IMR-90 (cell line): ENCODE measurements around the gene MLLT3. TPM values are rescaled to one million over a fixed set of nuclear protein-coding genes. Genes with fewer than 3 reads are reported as not detected.

ENCODE experiments used
- ATAC-seq: fragments of 200-7000 bp; cut with Tn5 transposase; 2 replicates; pipeline ENCODE4 v1.9.1; 2020; ENCODE audit warnings: low read depth, mild to moderate bottlenecking, moderate library complexity
- BruUV-seq: library from RNA; stranded (reverse); fragments of 400-500 nt; replicated peaks from 2 replicates; lab custom pipeline; 2021; lab: Mats Ljungman, UMichigan
- CTCF ChIA-PET: fragments of 300-600 bp; formaldehyde crosslinking; extraction: SDS; loops from one replicate; lab custom pipeline; 2021; ENCODE audit warnings: antibody characterized with exemption; lab: Yijun Ruan, JAX
- POLR2A ChIA-PET: fragments of 300-600 bp; sonication (Branson Sonifier 250); formaldehyde crosslinking; loops from one replicate; lab custom pipeline; 2022; ENCODE audit warnings: antibody characterized with exemption; ENCODE audit not compliant: unreplicated experiment; lab: Charles Lee
- DNase-seq: peaks from one replicate; pipeline ENCODE4 v3.0.0; 2013
- H2AFZ ChIP-seq: replicated peaks from 2 replicates; pipeline ENCODE3; 2013; ENCODE audit warnings: low read length, mild to moderate bottlenecking; ENCODE audit not compliant: poor library complexity
- H2AK5ac ChIP-seq: 2 replicates; pipeline ENCODE4 v1.6.1; 2013; ENCODE audit warnings: low read depth, low read length, inconsistent platforms
- H2AK9ac ChIP-seq: replicated peaks from 2 replicates; pipeline ENCODE3; 2013; ENCODE audit warnings: mild to moderate bottlenecking, low read depth, low read length, moderate library complexity; ENCODE audit not compliant: poor library complexity
- H2BK120ac ChIP-seq: 2 replicates; pipeline ENCODE4 v1.6.1; 2013; ENCODE audit warnings: low read depth, low read length, inconsistent platforms
- H2BK15ac ChIP-seq: 3 replicates; pipeline ENCODE4 v1.6.1; 2013; ENCODE audit warnings: low read depth, low read length, inconsistent platforms
- H2BK20ac ChIP-seq: 2 replicates; pipeline ENCODE4 v1.6.1; 2013; ENCODE audit warnings: low read depth, mild to moderate bottlenecking, inconsistent platforms, low read length, moderate library complexity
- H2BK5ac ChIP-seq: 2 replicates; pipeline ENCODE4 v1.6.1; 2013; ENCODE audit warnings: mild to moderate bottlenecking, low read depth, low read length, inconsistent platforms; ENCODE audit not compliant: poor library complexity, severe bottlenecking
- H3K14ac ChIP-seq: replicated peaks from 2 replicates; pipeline ENCODE4 v1.6.1; 2013; ENCODE audit warnings: low read depth, low read length, inconsistent platforms
- H3K18ac ChIP-seq: 2 replicates; pipeline ENCODE4 v1.6.1; 2013; ENCODE audit warnings: low read depth, low read length, control low read depth
- H3K23ac ChIP-seq: 2 replicates; pipeline ENCODE4 v1.6.1; 2013; ENCODE audit warnings: low read depth, low read length, inconsistent platforms
- H3K27ac ChIP-seq: 2 replicates; pipeline ENCODE4 v1.5.1; 2013; ENCODE audit warnings: mild to moderate bottlenecking, control low read depth, low read length; ENCODE audit not compliant: insufficient read depth
- H3K27me3 ChIP-seq: 2 replicates; pipeline ENCODE4 v1.6.1; 2013; ENCODE audit warnings: low read length; ENCODE audit not compliant: control insufficient read depth, insufficient read depth
- H3K36me3 ChIP-seq: 2 replicates; pipeline ENCODE4 v1.6.1; 2013; ENCODE audit warnings: low read length, mixed read lengths; ENCODE audit not compliant: control insufficient read depth, insufficient read depth
- H3K4ac ChIP-seq: 2 replicates; pipeline ENCODE4 v1.6.1; 2013; ENCODE audit warnings: low read depth, low read length, inconsistent platforms
- H3K4me1 ChIP-seq: 2 replicates; pipeline ENCODE4 v1.6.1; 2013; ENCODE audit warnings: low read length, mixed read lengths; ENCODE audit not compliant: control insufficient read depth, insufficient read depth
- H3K4me2 ChIP-seq: 2 replicates; pipeline ENCODE4 v1.6.1; 2013; ENCODE audit warnings: low read depth, mild to moderate bottlenecking, control low read depth, low read length, moderate library complexity
- H3K4me3 ChIP-seq: 2 replicates; pipeline ENCODE4 v1.5.1; 2013; ENCODE audit warnings: low read depth, mild to moderate bottlenecking, control low read depth, low read length, moderate library complexity; ENCODE audit not compliant: insufficient read depth
- H3K56ac ChIP-seq: 2 replicates; pipeline ENCODE4 v1.6.1; 2013; ENCODE audit warnings: low read length, inconsistent platforms; ENCODE audit not compliant: insufficient read depth; ENCODE audit errors: extremely low read depth
- H3K79me1 ChIP-seq, 2 experiments: 2 replicates each; pipeline ENCODE4 v1.6.1; 2013; ENCODE audit warnings: low read length in 2 of 2, inconsistent platforms in 1 of 2, low read depth in 1 of 2
- H3K9ac ChIP-seq: 2 replicates; pipeline ENCODE4 v1.6.1; 2013; ENCODE audit warnings: low read depth, low read length, control low read depth
- H3K9me1 ChIP-seq: 2 replicates; pipeline ENCODE4 v1.6.1; 2013; ENCODE audit warnings: low read length, inconsistent platforms; ENCODE audit not compliant: insufficient read depth
- H3K9me3 ChIP-seq: 2 replicates; pipeline ENCODE4 v1.6.1; 2013; ENCODE audit warnings: low read length; ENCODE audit not compliant: control insufficient read depth, insufficient read depth
- H4K20me1 ChIP-seq: 2 replicates; pipeline ENCODE4 v1.6.1; 2013; ENCODE audit warnings: low read length, inconsistent platforms; ENCODE audit not compliant: insufficient read depth
- H4K5ac ChIP-seq: 2 replicates; pipeline ENCODE4 v1.6.1; 2013; ENCODE audit warnings: mild to moderate bottlenecking, low read depth, low read length, control low read depth
- H4K8ac ChIP-seq, 2 experiments: 2 replicates each; pipeline ENCODE4 v1.6.1; 2013; ENCODE audit warnings: low read depth in 2 of 2, low read length in 2 of 2, control low read depth in 1 of 2, inconsistent platforms in 1 of 2
- H4K91ac ChIP-seq: 2 replicates; pipeline ENCODE4 v1.6.1; 2013; ENCODE audit warnings: low read depth, low read length, inconsistent platforms; ENCODE audit not compliant: insufficient read depth
- BHLHE40 ChIP-seq: fragments of 150-350 bp; IDR thresholded peaks from 2 replicates; pipeline ENCODE4 v1.6.1; 2016; ENCODE audit warnings: mild to moderate bottlenecking, low read depth, low read length
- CEBPB ChIP-seq: IDR thresholded peaks from 2 replicates; pipeline ENCODE4 v1.6.1; 2012; ENCODE audit warnings: low read depth, low read length, improper control_type of control experiment
- CHD1 ChIP-seq: IDR thresholded peaks from 2 replicates; pipeline ENCODE4 v1.6.1; 2012; ENCODE audit warnings: low read depth, low read length, improper control_type of control experiment
- FOS ChIP-seq: fragments of 150-350 bp; IDR thresholded peaks from 2 replicates; pipeline ENCODE4 v1.6.1; 2016; ENCODE audit warnings: low read depth, low read length
- MAFK ChIP-seq: IDR thresholded peaks from 2 replicates; pipeline ENCODE4 v1.6.1; 2012; ENCODE audit warnings: low read depth, low read length, improper control_type of control experiment
- MAZ ChIP-seq: IDR thresholded peaks from 2 replicates; pipeline ENCODE4 v1.6.1; 2012; ENCODE audit warnings: low read depth, mild to moderate bottlenecking, low read length, improper control_type of control experiment, moderate library complexity, borderline replicate concordance
- MXI1 ChIP-seq: IDR thresholded peaks from 2 replicates; pipeline ENCODE4 v1.6.1; 2012; ENCODE audit warnings: low read depth, mild to moderate bottlenecking, low read length, moderate library complexity, borderline replicate concordance
- NFE2L2 ChIP-seq: fragments of 150-350 bp; IDR thresholded peaks from 2 replicates; pipeline ENCODE4 v1.6.1; 2016; ENCODE audit warnings: low read depth, mild to moderate bottlenecking, low read length
- POLR2A ChIP-seq: IDR thresholded peaks from 2 replicates; pipeline ENCODE4 v1.6.1; 2012; ENCODE audit warnings: mild to moderate bottlenecking, low read depth, low read length
- RAD21 ChIP-seq: IDR thresholded peaks from 2 replicates; pipeline ENCODE4 v1.6.1; 2012; ENCODE audit warnings: low read length, improper control_type of control experiment
- RCOR1 ChIP-seq: IDR thresholded peaks from 2 replicates; pipeline ENCODE4 v1.6.1; 2012; ENCODE audit warnings: mild to moderate bottlenecking, low read length, improper control_type of control experiment; ENCODE audit not compliant: insufficient replicate concordance
- RFX5 ChIP-seq: IDR thresholded peaks from 2 replicates; pipeline ENCODE4 v1.8.0; 2012; ENCODE audit warnings: low read depth, mild to moderate bottlenecking, low read length, moderate library complexity
- SMC3 ChIP-seq: fragments of 150-350 bp; IDR thresholded peaks from 2 replicates; pipeline ENCODE4 v1.6.1; 2016; ENCODE audit warnings: low read depth, mild to moderate bottlenecking, antibody characterized with exemption, low read length, moderate library complexity
- WGBS, 2 experiments: methylation state at CpG; one replicate each; pipeline versions ENCODE4 v1.1.5 to v1.1.7; 2013; ENCODE audit warnings: missing lambda C conversion rate in 2 of 2; ENCODE audit not compliant: insufficient read length in 1 of 2; ENCODE audit errors: extremely low coverage in 2 of 2; 5-methylcytosine and 5-hydroxymethylcytosine counted together
- dilution Hi-C: fragments of 300-500 bp; cut with HindIII; formaldehyde crosslinking; loops from one replicate; pipeline ENCODE4 v1.14.3; 2018; ENCODE audit warnings: low sequenced_read_pairs; ENCODE audit not compliant: unreplicated experiment
- in situ Hi-C: fragments of 300-500 bp; cut with MboI; formaldehyde crosslinking; loops from 3 replicates; pipeline ENCODE4 v1.14.3; 2019; ENCODE audit warnings: low sequenced_read_pairs, inconsistent platforms, mixed read lengths
- intact Hi-C: fragments of 100-400 bp; cut with micrococcal nuclease; formaldehyde crosslinking; loops from 2 replicates; pipeline ENCODE4 v1.10.0; 2022
- polyA plus RNA-seq, 3 experiments: library from polyadenylated mRNA; depleted of rRNA; stranded (reverse); fragments of >200 nt; gene quantifications; 2 replicates each; pipeline ENCODE4 v1.2.3, GENCODE V29; 2012; ENCODE audit warnings: low replicate concordance in 1 of 3
- total RNA-seq: library from RNA; depleted of rRNA; stranded (reverse); fragments of >200 nt; gene quantifications from 2 replicates; pipeline ENCODE4 v1.2.3, GENCODE V29; 2012
- TF ChIP-seq, protein P1 (sequence below): conservative IDR thresholded peaks from 2 replicates; pipeline ENCODE4 v1.5.1; 2012; ENCODE audit warnings: mild to moderate bottlenecking, low read depth, low read length, improper control_type of control experiment
- TF ChIP-seq, protein P2 (sequence below): fragments of 150-350 bp; IDR thresholded peaks from 2 replicates; pipeline ENCODE4 v1.6.1; 2016; ENCODE audit warnings: low read depth, mild to moderate bottlenecking, low read length, moderate library complexity, borderline replicate concordance
- TF ChIP-seq, protein P3 (sequence below): fragments of 150-350 bp; IDR thresholded peaks from 2 replicates; pipeline ENCODE4 v1.6.1; 2017; ENCODE audit warnings: mild to moderate bottlenecking, antibody characterized with exemption, low read length, low read depth

Gene MLLT3
- total and polyA plus RNA-seq, 2 of the 4 experiments (the other 2 are of a cell fraction) = 10.4 to 21.1 TPM

DNA sequence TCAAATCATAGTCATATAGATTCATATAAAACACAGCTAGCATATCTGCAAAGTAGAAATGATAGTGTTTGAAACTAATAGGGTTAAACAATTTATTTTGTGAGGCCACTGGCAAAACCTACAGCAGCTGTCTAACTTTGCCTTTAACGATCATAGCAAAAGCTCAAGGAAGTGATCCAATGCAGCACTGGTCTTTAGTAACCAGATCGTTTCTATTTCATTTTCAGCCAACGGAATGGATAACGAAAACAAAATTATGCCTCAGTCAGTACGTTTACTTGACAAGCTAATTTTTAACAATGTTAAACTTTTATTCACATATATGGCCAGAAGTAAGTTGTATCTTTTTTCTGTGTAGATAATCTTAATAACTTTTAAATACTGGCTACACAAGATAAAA lies 17.7 kb downstream of the MLLT3 start:
- no peak overlapping the region for H2BK120ac ChIP-seq
- no TSS peak for BruUV-seq
- no peak overlapping the region; the same call in 1 of the 2 replicates for H3K27ac ChIP-seq
- H3K79me1 ChIP-seq = peaks cover 15 to 18% of the 10 kb centered on the region in 2 experiments
- no peaks in the 10 kb centered on the region for H3K9me3 ChIP-seq
- DNase-seq (peak; percentile 61), ATAC-seq (peak; percentile 87)
- no peak overlapping the region for H2AK5ac ChIP-seq
- no peak overlapping the region for H3K14ac ChIP-seq
- H3K9me1 ChIP-seq = no peaks in the 10 kb centered on the region
- H3K23ac ChIP-seq = no peak overlapping the region
- no peak overlapping the region; the same call in 1 of the 2 replicates for H3K9ac ChIP-seq
- no peak overlapping the region for H2BK20ac ChIP-seq
- no peak overlapping the region for H2BK15ac ChIP-seq
- H4K5ac ChIP-seq = no peak overlapping the region
- in situ Hi-C loops (no loop called here), dilution Hi-C loops (no loop called here), intact Hi-C loops (loop anchor here (2.0 kb wide), 1 partner anchor 34 kb away; no protein-coding TSS in a partner anchor)
- H4K20me1 ChIP-seq = no peaks in the 10 kb centered on the region
- no peak overlapping the region for H2AFZ ChIP-seq
- H3K4me3 ChIP-seq = peak overlapping the region; percentile 42; the same call in 1 of the 2 replicates
- H3K4me2 ChIP-seq = peak overlapping the region; percentile 87
- peaks cover 1% of the 10 kb centered on the region for H3K4me1 ChIP-seq
- H2BK5ac ChIP-seq = peak overlapping the region; percentile 83
- TF ChIP-seq CEBPB = no peak
- TF ChIP-seq BHLHE40 = no peak
- no peak for TF ChIP-seq MAZ
- TF ChIP-seq CHD1 = no peak
- TF ChIP-seq, protein P1, sequence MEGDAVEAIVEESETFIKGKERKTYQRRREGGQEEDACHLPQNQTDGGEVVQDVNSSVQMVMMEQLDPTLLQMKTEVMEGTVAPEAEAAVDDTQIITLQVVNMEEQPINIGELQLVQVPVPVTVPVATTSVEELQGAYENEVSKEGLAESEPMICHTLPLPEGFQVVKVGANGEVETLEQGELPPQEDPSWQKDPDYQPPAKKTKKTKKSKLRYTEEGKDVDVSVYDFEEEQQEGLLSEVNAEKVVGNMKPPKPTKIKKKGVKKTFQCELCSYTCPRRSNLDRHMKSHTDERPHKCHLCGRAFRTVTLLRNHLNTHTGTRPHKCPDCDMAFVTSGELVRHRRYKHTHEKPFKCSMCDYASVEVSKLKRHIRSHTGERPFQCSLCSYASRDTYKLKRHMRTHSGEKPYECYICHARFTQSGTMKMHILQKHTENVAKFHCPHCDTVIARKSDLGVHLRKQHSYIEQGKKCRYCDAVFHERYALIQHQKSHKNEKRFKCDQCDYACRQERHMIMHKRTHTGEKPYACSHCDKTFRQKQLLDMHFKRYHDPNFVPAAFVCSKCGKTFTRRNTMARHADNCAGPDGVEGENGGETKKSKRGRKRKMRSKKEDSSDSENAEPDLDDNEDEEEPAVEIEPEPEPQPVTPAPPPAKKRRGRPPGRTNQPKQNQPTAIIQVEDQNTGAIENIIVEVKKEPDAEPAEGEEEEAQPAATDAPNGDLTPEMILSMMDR = no peak
- no peak for TF ChIP-seq SMC3
- no peak for TF ChIP-seq NFE2L2
- TF ChIP-seq, protein P2, sequence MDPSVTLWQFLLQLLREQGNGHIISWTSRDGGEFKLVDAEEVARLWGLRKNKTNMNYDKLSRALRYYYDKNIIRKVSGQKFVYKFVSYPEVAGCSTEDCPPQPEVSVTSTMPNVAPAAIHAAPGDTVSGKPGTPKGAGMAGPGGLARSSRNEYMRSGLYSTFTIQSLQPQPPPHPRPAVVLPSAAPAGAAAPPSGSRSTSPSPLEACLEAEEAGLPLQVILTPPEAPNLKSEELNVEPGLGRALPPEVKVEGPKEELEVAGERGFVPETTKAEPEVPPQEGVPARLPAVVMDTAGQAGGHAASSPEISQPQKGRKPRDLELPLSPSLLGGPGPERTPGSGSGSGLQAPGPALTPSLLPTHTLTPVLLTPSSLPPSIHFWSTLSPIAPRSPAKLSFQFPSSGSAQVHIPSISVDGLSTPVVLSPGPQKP = no peak
- TF ChIP-seq RCOR1 = no peak
- no peak for TF ChIP-seq MXI1
- TF ChIP-seq FOS = no peak
- TF ChIP-seq RAD21 = no peak
- TF ChIP-seq POLR2A = no peak
- TF ChIP-seq MAFK = no peak
- TF ChIP-seq, protein P3, sequence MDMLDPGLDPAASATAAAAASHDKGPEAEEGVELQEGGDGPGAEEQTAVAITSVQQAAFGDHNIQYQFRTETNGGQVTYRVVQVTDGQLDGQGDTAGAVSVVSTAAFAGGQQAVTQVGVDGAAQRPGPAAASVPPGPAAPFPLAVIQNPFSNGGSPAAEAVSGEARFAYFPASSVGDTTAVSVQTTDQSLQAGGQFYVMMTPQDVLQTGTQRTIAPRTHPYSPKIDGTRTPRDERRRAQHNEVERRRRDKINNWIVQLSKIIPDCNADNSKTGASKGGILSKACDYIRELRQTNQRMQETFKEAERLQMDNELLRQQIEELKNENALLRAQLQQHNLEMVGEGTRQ = no peak
- TF ChIP-seq RFX5 = no peak
- no peaks in the 10 kb centered on the region for H3K27me3 ChIP-seq
- no peaks in the 10 kb centered on the region for H3K36me3 ChIP-seq
- no peak overlapping the region; the same call in none of the 2 replicates for H3K18ac ChIP-seq
- no peak overlapping the region; a peak in 1 of 4 replicates for H4K8ac ChIP-seq
- no peak overlapping the region for H2AK9ac ChIP-seq
- no peak overlapping the region for H3K4ac ChIP-seq
- ChIA-PET POLR2A (interaction anchor here (0.6 kb wide), 1 partner anchor 9 kb away, joined by 7 read pairs; no protein-coding TSS in a partner anchor), CTCF (interaction anchor here (0.5 kb wide), 1 partner anchor 572 kb away, joined by 3 read pairs; no protein-coding TSS in a partner anchor)
- 20% methylated on average over 1 of the region's 5 CpGs; no CpG with 5 or more reads in 1 of the 2 experiments for WGBS, 2 experiments
- H3K56ac ChIP-seq = no peak overlapping the region
- no peak overlapping the region for H4K91ac ChIP-seq
